SK-N-SH treated with all-trans-retinoic acid at 6 μM for 48 hours (cell line): ENCODE data around the gene ARHGEF40.

Source experiments
- BACH2 ChIP-seq: fragments of 250-450 bp; sonication (Bioruptor Pico); IDR thresholded peaks from 2 replicates; pipeline ENCODE4 v1.9.0; 2021; ENCODE audit warnings: mild to moderate bottlenecking, borderline replicate concordance
- CSRNP3 ChIP-seq: fragments of 250-450 bp; sonication (Bioruptor Pico); IDR thresholded peaks from 2 replicates; pipeline ENCODE4 v1.5.1; 2021; ENCODE audit warnings: mild to moderate bottlenecking, moderate library complexity
- ESRRG ChIP-seq: fragments of 250-450 bp; sonication (Bioruptor Pico); IDR thresholded peaks from 2 replicates; pipeline ENCODE4 v1.6.1; 2021; ENCODE audit warnings: mild to moderate bottlenecking
- RARB ChIP-seq: fragments of 250-450 bp; sonication (Bioruptor Pico); IDR thresholded peaks from 2 replicates; pipeline ENCODE4 v1.8.0; 2021; ENCODE audit warnings: mild to moderate bottlenecking, moderate library complexity
- TOX ChIP-seq: fragments of 250-450 bp; sonication (Bioruptor Pico); IDR thresholded peaks from 2 replicates; pipeline ENCODE4 v1.8.0; 2021; ENCODE audit warnings: mild to moderate bottlenecking, moderate library complexity, borderline replicate concordance
- ZFP3 ChIP-seq: fragments of 250-450 bp; sonication (Bioruptor Pico); IDR thresholded peaks from 2 replicates; pipeline ENCODE4 v1.5.0; 2020; ENCODE audit warnings: mild to moderate bottlenecking, moderate library complexity
- ZNF8 ChIP-seq: fragments of 450-650 bp; formaldehyde crosslinking; IDR thresholded peaks from 2 replicates; pipeline ENCODE4 v1.5.0; 2020; ENCODE audit warnings: mild to moderate bottlenecking, moderate library complexity
- TF ChIP-seq, protein P1 (sequence below): fragments of 250-450 bp; sonication (Bioruptor Pico); IDR thresholded peaks from 2 replicates; pipeline ENCODE4 v1.5.1; 2020; ENCODE audit warnings: low read depth, mild to moderate bottlenecking, moderate library complexity

GRCh38 chr14:21088687-21089086, 18.6 kb downstream of the ARHGEF40 start:
- TF ChIP-seq RARB (CRISPR knock-in tag) (no peak), ZFP3 (CRISPR knock-in tag) (no peak), BACH2 (no peak), ZNF8 (CRISPR knock-in tag) (no peak), CSRNP3 (CRISPR knock-in tag) (no peak), ESRRG (no peak), TOX (CRISPR knock-in tag) (no peak)
- TF ChIP-seq, protein P1, sequence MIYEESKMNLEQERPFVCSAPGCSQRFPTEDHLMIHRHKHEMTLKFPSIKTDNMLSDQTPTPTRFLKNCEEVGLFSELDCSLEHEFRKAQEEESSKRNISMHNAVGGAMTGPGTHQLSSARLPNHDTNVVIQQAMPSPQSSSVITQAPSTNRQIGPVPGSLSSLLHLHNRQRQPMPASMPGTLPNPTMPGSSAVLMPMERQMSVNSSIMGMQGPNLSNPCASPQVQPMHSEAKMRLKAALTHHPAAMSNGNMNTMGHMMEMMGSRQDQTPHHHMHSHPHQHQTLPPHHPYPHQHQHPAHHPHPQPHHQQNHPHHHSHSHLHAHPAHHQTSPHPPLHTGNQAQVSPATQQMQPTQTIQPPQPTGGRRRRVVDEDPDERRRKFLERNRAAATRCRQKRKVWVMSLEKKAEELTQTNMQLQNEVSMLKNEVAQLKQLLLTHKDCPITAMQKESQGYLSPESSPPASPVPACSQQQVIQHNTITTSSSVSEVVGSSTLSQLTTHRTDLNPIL: no peak
